SU-DHL-6 (cell line): ENCODE measurements around the gene GABRB1.

ENCODE experiments used
- H2AFZ ChIP-seq: fragments of 200-600 bp; sonication (generic); 2 replicates; pipeline ENCODE4 v1.6.1; 2014; ENCODE audit warnings: low read depth, mild to moderate bottlenecking, moderate library complexity, mixed read lengths, antibody characterized with exemption, low read length; ENCODE audit not compliant: severe bottlenecking
- H3F3A ChIP-seq: fragments of 200-600 bp; shearing (Covaris generic); 2 replicates; pipeline ENCODE4 v1.6.0; 2016; ENCODE audit warnings: antibody characterized with exemption, mild to moderate bottlenecking; ENCODE audit not compliant: insufficient read depth
- H3K27ac ChIP-seq: fragments of 200-600 bp; sonication (generic); 2 replicates; pipeline ENCODE4 v1.5.1; 2016; ENCODE audit warnings: low read depth, mild to moderate bottlenecking, low read length, moderate library complexity, mixed read lengths
- H3K27me3 ChIP-seq: fragments of 200-600 bp; sonication (generic), shearing (Covaris generic); 2 replicates; pipeline ENCODE4 v1.6.0; 2014; ENCODE audit warnings: mild to moderate bottlenecking, low read length
- H3K36me3 ChIP-seq: fragments of 200-600 bp; sonication (generic); 2 replicates; pipeline ENCODE4 v1.6.1; 2014; ENCODE audit warnings: mild to moderate bottlenecking, low read length, mixed read lengths
- H3K4me2 ChIP-seq: fragments of 300-600, 200-600 bp; shearing (Covaris generic), sonication (generic); 2 replicates; pipeline ENCODE4 v1.6.0; 2014; ENCODE audit warnings: low read length, low read depth, mild to moderate bottlenecking; ENCODE audit not compliant: poor library complexity, severe bottlenecking
- H3K4me3 ChIP-seq: fragments of 200-600 bp; sonication (generic); 2 replicates; pipeline ENCODE4 v1.5.1; 2014; ENCODE audit warnings: antibody characterized with exemption, low read length, mild to moderate bottlenecking, mixed read lengths; ENCODE audit not compliant: insufficient read depth, poor library complexity, severe bottlenecking
- H3K79me2 ChIP-seq: fragments of 200-600 bp; sonication (generic); 2 replicates; pipeline ENCODE4 v1.6.1; 2014; ENCODE audit warnings: mild to moderate bottlenecking, low read length, moderate library complexity; ENCODE audit not compliant: insufficient read depth
- H3K9ac ChIP-seq: fragments of 200-600 bp; sonication (generic); 2 replicates; pipeline ENCODE4 v1.7.0; 2014; ENCODE audit warnings: mild to moderate bottlenecking, low read length
- H3K9me2 ChIP-seq: fragments of 200-600 bp; sonication (generic); replicated peaks from 2 replicates; pipeline ENCODE4 v1.6.1; 2014; ENCODE audit warnings: low read length; ENCODE audit not compliant: insufficient read depth
- H3K9me3 ChIP-seq: fragments of 200-600 bp; sonication (generic); 2 replicates; pipeline ENCODE4 v1.6.1; 2014; ENCODE audit warnings: low read length, mixed read lengths; ENCODE audit not compliant: insufficient read depth
- H4K20me1 ChIP-seq: fragments of 200-600 bp; sonication (generic); 2 replicates; pipeline ENCODE4 v1.6.1; 2014; ENCODE audit warnings: low read depth, mild to moderate bottlenecking, antibody characterized with exemption, low read length, moderate library complexity, mixed read lengths
- CTCF ChIP-seq: fragments of 200-600 bp; sonication (generic); IDR thresholded peaks from one replicate; pipeline ENCODE4 v1.5.1; 2017; ENCODE audit warnings: antibody characterized with exemption, mild to moderate bottlenecking, low read length, moderate library complexity; ENCODE audit not compliant: insufficient read depth, poor library complexity, severe bottlenecking
- EZH2phosphoT487 ChIP-seq: fragments of 200-600 bp; sonication (generic), shearing (Covaris generic); conservative IDR thresholded peaks from 2 replicates; pipeline ENCODE4 v1.6.1; 2018; ENCODE audit warnings: mild to moderate bottlenecking, antibody characterized with exemption, low read length, moderate library complexity, mixed read lengths

GABRB1 gene

GRCh38 chr4:47419296-47419695, 387.9 kb downstream of the GABRB1 start:
- Histone ChIP-seq H3K27ac (no peak overlapping the region), H3K79me2 (no peaks in the 10 kb centered on the region), H4K20me1 (no peaks in the 10 kb centered on the region), H3K9me2 (no peaks in the 10 kb centered on the region), H2AFZ (no peak overlapping the region), H3K9ac (no peak overlapping the region), H3K27me3 (0 out of 2 replicates have a peak, but pooled peaks cover 3% of the 10 kb centered on the region), H3K36me3 (no peaks in the 10 kb centered on the region), H3K9me3 (no peaks in the 10 kb centered on the region), H3F3A (no peaks in the 10 kb centered on the region), H3K4me2 (no peak overlapping the region), H3K4me3 (no peak overlapping the region)
- TF ChIP-seq CTCF (no peak), EZH2phosphoT487 (no peak)

- Histone ChIP-seq H3K9me3 (no peaks in the 10 kb centered on the region), H3K4me3 (no peak overlapping the region), H3K4me2 (no peak overlapping the region), H3K27ac (no peak overlapping the region), H3K9ac (no peak overlapping the region), H4K20me1 (no peaks in the 10 kb centered on the region), H3K79me2 (no peaks in the 10 kb centered on the region), H3F3A (no peaks in the 10 kb centered on the region), H3K9me2 (no peaks in the 10 kb centered on the region), H3K27me3 (no peaks in the 10 kb centered on the region), H2AFZ (no peak overlapping the region), H3K36me3 (no peaks in the 10 kb centered on the region)
- TF ChIP-seq EZH2phosphoT487 (no peak), CTCF (no peak)
These were observed 394.3 kb downstream of the GABRB1 start for GRCh38 chr4:47425628-47426027.

- H4K20me1 ChIP-seq, result no peaks in the 10 kb centered on the region
- TF ChIP-seq CTCF, result no peak
- H3K4me2 ChIP-seq, result no peak overlapping the region
These were observed 396.6 kb downstream of the GABRB1 start for GRCh38 chr4:47427935-47428334.

GRCh38 chr4:47432749-47433148, 401.4 kb downstream of the GABRB1 start:
- Histone ChIP-seq H3K4me3 (no peak overlapping the region), H2AFZ (no peak overlapping the region), H3K9me2 (no peaks in the 10 kb centered on the region), H4K20me1 (no peaks in the 10 kb centered on the region), H3K36me3 (no peaks in the 10 kb centered on the region), H3K9ac (no peak overlapping the region), H3K27me3 (no peaks in the 10 kb centered on the region), H3K4me2 (no peak overlapping the region), H3K9me3 (no peaks in the 10 kb centered on the region), H3K27ac (no peak overlapping the region), H3K79me2 (no peaks in the 10 kb centered on the region), H3F3A (no peaks in the 10 kb centered on the region)
- TF ChIP-seq EZH2phosphoT487, result no peak
- no peak for TF ChIP-seq CTCF

More at GRCh38 chr4:47427935-47428334, 396.6 kb downstream of the GABRB1 start:
- H2AFZ ChIP-seq, result no peak overlapping the region
- no peaks in the 10 kb centered on the region for H3K36me3 ChIP-seq
- no peaks in the 10 kb centered on the region for H3K27me3 ChIP-seq
- H3K9me2 ChIP-seq, result no peaks in the 10 kb centered on the region
- no peaks in the 10 kb centered on the region for H3F3A ChIP-seq
- H3K4me3 ChIP-seq, result no peak overlapping the region
- no peaks in the 10 kb centered on the region for H3K79me2 ChIP-seq
- H3K9me3 ChIP-seq, result no peaks in the 10 kb centered on the region
- no peak overlapping the region for H3K27ac ChIP-seq
- H3K9ac ChIP-seq, result no peak overlapping the region
